DMS53 treated with DMSO at 0.1 percent for 48 hours (cell line): Measurements from ENCODE around the gene ZFAND2A.
"Not testable (repeated sequence)": the region's sequence is repeated elsewhere in the genome, so short reads cannot be mapped to it uniquely, and the experiment has no call there.

Experiments
- DNase-seq: peaks from one replicate; lab custom pipeline; 2025; ENCODE audit not compliant: unreplicated experiment; lab: John Stamatoyannopoulos, UW

The ZFAND2A gene

DNA sequence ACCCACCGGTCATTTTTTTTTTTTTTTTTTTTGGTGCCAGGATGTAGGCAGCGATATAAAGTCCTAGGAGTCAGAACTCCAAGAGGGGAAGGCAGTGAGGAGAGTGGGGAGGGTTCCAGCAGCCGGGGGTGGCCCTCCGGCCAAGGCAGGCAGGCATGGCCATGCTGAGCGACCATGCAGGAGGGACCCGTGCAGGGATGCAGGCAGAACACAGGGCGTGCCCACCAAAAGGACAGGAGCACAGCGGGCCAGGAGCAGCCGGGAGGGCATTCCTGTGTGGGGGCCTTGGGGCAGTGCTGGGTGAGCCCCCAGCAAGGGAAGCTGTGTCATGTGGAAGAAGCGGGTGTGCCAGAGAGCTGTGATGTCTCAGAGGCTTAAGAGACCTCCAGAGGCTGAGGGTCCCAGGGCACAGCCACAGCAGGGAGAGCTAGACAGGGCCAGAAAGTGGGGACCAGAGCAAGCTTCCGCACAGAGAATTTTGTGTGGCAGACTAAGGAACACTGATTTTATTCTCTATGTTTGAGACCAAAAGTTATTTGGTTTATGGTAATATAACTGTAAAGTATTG is 5.7 kb downstream of the ZFAND2A start:
- DNase-seq: no peak

DNA sequence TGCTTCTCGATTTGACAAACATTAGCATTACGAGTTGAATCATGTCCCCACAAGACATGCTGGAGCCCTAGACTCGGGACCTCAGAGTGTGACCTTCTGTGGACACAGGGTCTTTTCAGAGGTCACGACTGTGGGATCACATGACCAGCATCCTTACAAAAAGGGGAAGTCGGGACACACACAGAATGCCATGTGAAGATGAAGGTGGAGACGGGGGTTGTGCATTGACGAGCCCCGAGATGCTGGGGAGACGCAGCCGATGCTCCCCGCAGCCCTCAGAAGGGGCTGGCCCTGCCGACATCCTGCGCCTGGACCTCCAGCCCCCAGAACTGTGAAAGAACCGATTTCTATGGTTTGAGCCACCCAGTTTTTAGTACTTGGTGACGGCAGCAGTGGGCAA is 7.5 kb downstream of the ZFAND2A start:
- DNase-seq: no peak

DNA sequence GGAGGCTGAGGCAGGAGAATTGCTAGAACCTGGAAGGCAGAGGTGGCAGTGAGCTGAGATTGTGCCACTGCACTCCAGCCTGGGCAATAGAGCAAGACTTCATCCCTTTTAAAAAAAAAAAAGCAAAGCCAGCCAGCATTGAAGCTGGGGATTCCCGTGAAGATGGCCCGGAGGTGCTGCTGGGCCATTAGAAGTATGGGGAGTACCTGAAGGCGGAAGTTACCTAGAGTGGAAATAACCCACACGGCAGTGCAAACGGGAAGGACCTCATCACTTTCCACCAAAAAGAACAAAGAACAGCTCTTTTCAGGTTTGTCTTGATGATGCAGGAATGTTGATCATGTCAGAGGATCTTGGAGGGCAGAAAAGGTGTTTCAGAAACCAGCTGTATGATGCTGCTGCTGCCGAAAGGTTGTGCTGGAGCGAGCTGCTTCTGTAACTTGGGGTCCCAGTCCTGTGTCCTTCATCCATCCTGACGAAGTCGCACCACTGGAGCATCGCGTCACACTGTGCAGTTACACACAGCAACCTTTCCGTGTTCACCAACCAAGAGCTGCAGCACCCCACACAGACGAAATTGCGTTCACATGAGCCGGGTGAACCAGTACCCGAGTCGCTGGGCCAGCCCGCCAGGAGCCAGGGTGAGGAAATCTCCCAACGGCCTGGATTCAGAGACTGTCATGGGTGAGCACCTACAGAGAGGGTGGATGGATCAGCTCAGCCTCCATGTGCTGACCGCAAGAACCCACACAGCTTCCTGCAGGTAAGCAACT is 8.2 kb downstream of the ZFAND2A start:
- DNase-seq: no peak

DNA sequence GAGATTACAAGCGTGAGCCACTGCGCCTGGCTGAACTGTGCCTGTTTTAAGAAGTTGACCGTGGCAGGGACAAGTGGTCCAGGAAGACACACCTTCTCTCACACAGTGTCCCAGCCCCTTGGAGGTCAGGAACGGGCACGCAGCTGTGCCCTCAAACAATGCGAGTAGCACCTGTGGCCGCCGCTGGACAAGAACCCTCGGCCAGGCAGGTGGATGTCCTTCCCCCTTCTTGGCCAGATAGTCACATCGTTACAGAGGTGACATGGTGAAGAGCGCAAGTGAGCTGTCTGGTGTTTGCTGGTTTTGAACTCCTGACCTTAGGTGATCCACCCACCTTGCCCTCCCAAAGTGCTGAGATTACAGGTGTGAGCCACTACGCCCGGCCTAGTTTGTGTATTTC is 8.8 kb downstream of the ZFAND2A start:
- DNase-seq: no peak

DNA sequence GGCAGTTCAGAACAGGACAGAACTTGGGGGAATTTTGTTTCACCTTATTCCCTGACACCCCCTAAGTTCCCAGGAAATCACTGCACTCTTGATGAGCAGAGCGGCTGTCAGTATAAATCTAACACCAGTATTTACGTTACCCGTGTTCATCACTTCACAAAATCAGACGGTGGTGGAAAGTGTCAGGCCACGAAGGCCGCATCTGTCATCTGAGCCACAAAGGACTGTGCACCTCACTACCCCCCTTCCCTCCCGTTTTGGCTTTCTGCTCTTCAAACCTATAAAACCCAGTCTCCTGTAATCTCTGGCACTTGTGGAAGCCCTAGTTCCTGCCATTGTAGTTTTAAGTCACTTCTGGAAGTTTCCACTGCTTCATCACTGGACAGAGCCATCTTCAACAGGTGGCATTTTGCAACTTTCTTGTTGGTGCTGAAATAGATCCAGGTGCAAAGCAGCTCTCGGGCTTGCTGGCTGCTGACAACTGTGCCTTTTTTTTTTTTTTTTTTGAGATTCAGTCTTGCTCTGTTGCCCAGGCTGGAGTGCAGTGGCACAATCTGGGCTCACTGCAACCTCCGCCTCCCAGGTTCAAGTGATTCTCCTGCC is 9.5 kb downstream of the ZFAND2A start:
- no peak for DNase-seq

DNA sequence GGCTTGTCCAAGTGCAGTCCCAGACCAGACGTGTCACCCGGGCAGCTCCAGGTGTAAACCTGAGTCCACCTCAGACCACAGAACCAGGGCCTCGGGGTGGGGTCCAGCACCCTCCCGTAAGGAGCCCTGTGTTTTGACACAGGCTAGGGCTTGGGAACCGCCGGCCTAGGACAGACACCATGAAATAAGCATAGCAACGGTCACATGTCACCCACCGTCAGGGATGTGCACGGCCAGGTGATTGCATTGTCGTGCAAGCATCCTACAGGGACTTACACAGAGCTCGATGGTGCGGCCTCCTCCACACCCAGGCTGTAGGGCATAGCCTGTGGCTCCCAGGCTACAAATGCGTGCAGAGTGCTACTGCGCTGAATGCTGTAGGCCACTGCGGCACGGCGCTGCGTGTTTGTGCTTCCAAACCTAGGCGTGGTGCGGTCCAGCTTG is 10.6 kb downstream of the ZFAND2A start:
- no peak for DNase-seq

DNA sequence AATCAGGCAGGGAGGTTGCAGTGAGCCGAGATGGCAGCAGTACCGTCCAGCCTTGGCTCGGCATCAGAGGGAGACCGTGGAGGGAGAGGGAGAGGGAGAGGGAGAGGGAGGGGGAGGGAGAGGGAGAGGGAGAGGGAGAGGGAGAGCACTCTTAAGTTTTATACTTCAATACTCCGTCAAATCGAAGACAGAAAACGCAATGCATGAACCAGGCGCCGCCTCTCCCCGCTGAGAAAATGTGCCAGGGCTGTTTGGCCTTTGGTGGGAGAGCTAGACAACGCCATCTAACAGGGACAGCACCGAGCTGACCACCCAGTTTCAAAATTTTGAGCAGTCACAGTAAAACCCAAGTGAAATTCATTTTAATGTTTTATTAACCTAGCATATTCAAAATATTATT is 12.1 kb downstream of the ZFAND2A start:
- not testable (repeated sequence) for DNase-seq

DNA sequence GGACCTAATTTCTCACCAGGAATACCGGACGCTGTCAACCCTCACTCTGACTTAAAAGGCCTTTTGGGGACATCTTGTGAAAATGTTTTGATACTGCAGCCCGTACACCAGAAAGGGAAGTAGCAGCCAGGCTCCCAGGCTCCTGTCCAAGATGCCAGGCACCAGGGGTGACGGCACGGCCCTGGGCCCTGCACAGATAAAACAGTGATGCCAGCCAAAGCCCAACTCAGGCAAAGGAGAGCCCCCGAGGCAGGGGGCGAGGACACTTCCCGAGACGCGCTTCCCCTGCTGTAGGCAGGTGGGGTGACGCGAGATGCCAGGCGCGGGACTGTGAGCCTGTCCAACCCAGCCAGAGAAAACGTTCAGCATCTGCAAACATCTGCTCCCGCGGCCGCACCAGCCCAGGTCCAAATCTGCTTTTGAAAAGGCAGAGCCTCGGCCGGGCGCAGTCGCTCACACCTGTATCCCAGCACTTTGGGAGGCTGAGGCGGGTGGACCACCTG is 15.7 kb downstream of the ZFAND2A start:
- DNase-seq: no peak

DNA sequence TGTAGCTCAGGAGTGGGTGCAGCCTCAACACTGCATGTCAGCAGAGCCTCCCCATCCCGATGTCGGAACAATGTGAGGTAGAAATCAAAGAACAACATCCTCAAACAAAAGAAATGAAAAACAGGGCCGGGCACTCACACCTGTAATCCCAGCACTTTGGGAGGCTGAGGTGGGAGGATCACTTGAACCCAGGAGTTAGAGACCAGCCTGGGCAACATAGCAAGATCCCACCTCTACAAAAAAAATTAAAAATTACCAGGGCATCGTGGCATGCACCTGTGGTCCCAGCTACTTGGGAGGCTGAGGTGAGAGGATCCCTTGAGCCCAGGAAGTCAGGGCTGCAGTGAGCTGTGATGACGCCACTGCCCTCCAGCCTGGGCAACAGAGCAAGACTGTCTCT is 17.0 kb downstream of the ZFAND2A start:
- DNase-seq: not testable (repeated sequence)

DNA sequence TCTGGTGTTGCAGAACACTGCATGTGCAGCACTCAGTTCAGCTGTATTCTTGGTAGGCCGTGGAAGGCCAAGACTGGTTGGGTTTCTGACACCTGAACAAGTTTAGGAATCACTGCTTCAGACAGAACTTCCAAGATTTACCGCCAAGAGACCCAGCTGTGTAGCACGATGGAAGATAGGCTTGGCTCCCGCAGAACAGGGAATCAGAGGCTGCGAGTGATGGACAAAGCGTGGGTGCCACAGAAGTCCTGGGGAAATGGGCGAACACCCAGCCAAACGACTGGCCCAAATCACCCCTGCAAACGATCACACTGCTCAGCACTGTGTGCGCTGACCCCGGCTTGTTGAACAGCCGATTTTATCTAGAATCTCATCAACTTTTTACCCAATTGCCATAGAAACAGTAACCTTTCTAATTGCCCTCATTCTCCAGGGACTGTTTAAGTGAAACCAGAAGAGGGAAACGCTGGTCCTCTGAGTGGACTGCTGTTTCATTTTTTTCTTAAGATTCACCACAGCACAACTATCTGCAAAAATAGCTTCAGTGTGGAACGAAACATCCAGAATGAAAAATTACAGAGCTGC is 17.9 kb downstream of the ZFAND2A start:
- DNase-seq: no peak

DNA sequence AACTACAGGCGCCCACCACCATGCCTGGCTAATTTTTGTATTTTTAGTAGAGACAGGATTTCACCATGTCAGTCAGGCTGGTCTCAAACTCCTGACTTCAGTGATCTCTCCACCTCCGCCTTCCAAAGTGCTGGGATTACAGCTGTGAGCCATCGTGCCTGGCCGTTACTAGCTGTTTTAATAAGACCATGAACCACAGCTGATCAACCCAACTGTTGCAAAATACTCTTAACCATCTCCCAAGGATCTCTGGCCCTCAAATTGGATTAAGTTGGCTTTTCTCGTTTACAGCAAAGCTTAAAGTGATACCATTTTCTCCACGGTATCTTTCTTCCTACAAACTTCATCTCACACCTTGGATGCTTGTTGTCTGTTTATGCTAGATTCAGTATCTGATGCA is 18.3 kb downstream of the ZFAND2A start:
- DNase-seq: no peak

DNA sequence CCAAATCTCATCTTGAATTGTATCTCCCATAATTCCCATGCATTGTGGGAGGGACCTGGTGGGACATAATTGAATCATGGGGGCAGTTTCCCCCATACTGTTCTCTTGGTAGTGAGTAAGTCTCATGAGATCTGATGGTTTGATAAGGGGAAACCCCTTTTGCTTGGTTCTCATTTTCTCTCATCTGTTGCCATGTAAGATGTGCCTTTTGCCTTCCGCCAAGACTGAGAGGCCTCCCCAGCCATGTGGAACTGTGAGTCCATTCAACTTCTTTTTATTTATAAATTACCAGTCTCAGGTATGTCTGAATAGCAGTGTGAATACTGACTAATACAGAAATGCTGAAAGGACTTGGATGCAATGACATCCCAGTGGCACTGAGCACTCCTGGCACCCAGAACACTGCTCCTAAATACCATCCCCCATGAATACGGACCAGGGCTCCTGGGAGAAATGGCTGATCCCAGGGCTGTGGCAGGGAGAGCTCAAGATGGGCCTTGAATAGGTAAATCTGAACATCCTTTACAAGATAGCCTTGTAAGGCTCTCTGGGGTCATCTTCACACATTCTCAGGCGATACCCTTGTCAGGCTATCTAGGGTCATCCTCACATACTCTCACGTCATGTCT is 19.4 kb downstream of the ZFAND2A start:
- no peak for DNase-seq

DNA sequence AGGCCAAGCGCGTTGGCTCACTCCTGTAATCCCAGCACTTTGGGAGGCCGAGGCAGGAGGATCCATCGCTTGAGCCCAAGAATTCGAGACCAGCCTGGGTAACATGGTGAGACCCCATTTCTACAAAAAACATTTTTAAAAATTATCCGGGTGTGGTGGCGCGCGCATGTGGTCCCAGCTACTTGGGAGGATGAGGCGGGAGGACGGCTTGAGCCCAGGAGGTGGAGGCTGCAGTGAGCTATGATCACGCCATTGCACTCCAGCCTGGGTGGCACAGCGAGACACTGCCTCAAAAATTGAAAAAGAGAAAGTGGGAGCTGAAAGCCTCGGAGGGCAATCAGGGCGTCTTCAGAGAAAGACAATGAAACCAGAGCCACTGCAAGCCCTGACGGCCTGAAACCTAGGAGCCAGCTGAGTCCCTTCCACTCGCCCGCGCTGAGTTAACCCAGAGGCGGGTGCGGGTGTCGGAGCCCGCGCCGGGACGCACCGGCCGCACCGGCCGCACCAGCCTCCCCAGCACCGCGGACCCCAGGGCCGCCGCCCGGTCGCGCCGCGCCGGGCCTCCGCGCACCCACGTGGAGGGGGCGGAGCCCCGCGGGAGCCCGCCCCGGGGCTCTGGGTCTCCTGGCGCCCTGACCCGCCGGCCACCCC is 22.4 kb downstream of the ZFAND2A start:
- DNase-seq: no peak

DNA sequence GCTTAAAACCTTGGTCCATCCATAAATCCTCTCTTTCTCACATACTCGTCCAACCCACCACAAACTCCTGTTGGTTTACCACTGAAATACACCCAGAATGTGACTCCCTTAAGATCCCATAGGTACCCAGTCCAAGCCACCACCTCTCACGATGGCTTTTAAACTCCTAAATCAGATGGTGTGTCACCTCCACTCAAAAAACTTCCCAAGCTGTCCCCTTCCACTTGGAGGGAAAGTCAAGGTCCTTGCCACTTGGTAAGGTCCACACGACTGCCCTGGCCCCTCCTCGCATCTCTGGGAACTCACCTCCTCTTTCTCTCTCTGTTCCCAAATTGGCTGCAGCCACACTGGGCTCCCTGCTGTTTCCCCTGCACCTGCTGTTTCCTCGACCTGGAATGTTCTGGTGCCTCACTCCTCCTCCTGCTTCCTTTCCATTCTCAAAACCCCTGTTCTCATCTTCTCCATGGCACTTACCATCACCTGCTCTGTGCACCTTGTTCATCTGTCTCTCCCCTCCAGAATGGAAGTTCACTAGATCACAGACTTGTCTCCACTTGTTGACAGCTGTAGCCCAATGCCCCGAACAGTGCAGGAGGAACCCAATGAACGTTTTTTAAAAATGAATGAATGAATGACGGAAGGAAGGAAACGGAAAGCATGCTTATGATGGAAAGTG is 23.0 kb downstream of the ZFAND2A start:
- DNase-seq: no peak

DNA sequence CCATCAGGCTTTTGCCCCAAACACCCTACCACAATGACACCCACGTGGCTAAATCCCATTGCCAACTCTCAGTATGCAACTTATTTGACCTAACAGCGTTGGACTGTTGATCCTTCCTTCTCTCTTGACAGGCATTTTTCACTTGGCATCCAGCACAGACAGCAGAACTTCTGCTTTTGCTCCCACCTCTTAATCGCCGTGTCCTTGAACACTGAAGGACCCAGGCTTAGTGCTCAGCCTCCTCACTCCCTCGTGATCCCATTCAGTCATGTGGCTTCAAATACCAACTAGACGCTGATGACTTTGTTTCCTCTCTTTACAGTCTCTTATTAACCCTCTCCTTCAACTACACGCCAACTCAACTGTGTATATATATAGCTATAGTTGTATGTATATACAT is 25.0 kb downstream of the ZFAND2A start:
- no peak for DNase-seq

DNA sequence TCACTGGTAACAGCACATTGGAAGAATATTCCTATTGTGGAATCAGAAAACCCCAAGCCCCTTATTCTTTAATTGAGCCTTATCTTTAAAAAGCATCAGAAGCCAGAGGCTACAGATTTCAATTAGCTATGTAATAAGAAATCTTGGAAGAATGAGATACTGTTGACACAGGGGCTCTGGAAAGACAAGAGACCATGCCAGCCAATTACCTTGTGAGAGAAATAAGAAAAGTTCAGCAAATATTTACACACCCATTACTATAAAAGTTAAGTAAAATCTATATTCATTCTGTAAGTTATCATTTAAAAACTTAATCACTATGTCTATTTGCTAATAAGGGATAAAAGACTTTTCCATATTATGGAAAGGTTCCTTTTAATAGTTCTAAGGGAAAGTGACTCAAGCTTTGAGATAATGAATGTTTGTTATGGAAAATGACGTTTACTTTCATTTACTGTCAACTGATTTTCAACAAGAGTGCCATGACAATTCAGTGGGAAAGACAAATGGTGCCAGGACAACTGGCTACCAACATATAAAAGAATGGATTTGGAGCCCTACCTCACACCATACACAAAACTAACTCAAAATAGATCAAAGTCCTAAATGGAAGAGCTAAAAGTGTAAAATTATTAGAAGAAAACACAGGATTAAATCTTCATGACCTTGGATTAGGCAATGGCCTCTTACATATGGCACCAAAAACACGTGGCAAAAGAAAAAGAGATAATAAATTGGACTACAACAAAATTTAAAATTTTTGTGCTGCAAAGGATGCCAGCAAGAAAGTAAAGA is 28.3 kb downstream of the ZFAND2A start:
- DNase-seq: no peak

DNA sequence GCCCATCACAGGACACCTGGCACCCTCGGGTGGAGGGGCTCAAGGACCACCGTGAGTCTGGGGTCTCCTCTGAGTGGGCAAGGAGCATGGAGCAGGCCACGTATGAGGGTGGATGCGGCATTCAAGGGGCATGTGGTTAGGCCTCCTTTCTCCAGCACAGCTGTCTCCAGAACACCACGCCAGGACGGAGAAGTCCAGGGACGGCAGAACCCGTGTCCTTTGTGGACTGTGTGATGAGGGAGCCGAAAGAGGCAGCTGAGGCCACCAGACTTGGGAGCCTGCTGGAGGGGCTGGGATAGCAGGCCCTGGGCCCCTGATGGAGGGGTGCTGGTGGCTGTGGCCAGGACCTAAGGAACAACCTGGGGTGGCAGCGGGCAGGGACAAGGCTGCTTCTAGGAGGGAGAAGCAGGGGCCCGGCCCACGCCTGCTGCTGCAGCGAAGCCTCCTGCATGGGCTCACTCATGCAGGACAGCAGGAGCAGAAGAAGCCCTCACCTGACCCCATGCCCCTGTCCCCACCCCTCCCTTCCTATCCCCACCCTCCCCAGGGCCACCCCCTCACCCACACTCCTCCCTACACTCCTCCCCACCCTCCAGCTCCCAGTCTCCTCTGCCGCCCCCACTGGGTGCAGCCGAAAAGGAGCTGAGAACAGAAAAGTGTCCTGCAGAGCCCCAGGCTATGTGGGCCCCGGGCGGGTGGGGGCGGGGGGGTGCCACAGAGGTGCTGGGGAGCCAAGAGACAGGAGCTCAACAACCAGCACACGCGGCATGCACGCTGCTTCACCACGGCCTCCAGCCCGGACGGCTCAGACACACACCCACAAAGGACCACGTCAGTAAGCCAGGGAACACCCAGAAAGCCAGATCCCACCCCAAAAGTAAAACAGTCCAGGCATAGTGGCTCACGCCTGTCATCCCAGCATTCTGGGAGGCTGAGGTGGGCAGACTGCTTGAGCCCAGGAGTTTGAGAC is 29.7 kb downstream of the ZFAND2A start:
- no peak for DNase-seq

DNA sequence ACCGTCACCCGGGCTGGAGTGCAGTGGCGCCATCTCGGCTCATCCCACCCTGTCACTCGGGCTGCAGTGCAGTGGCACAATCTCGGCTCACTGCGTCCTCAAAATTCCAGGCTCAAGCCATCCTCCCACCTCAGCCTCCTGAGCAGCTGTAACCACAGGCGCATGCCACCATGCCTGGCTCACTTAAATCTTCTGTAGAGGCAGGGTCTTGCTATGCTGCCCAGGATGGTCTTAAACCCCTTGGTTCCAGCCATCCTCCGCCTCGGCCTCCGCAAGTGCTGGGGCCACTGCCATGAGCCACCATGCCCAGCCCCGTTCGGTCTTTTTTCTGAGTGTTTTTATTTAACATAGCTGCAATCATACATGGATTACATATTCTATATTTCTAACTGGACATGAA is 30.6 kb downstream of the ZFAND2A start:
- DNase-seq: no peak
